Peyer's patch (tissue), 4 donors: ENCODE results near the gene IL18BP.

Source experiments
- POLR2A ChIP-seq, 2 donors: fragments of 450-650 bp; IDR thresholded peaks; one replicate each; pipeline ENCODE4 v1.5.1; 2017; ENCODE audit warnings: antibody characterized with exemption in 2 of 2, mild to moderate bottlenecking in 2 of 2, moderate library complexity in 2 of 2
- TF ChIP-seq, protein P1 (sequence below), 6 experiments: fragments of 450-650 bp in 4 of 6; fragments of 200-600 bp in 2 of 6; sonication (generic) in 1 of 6; IDR thresholded peaks; one replicate each; pipeline ENCODE4 v1.5.1; 2017 to 2019; ENCODE audit warnings: antibody characterized with exemption in 6 of 6, mild to moderate bottlenecking in 3 of 6, moderate library complexity in 1 of 6

DNA sequence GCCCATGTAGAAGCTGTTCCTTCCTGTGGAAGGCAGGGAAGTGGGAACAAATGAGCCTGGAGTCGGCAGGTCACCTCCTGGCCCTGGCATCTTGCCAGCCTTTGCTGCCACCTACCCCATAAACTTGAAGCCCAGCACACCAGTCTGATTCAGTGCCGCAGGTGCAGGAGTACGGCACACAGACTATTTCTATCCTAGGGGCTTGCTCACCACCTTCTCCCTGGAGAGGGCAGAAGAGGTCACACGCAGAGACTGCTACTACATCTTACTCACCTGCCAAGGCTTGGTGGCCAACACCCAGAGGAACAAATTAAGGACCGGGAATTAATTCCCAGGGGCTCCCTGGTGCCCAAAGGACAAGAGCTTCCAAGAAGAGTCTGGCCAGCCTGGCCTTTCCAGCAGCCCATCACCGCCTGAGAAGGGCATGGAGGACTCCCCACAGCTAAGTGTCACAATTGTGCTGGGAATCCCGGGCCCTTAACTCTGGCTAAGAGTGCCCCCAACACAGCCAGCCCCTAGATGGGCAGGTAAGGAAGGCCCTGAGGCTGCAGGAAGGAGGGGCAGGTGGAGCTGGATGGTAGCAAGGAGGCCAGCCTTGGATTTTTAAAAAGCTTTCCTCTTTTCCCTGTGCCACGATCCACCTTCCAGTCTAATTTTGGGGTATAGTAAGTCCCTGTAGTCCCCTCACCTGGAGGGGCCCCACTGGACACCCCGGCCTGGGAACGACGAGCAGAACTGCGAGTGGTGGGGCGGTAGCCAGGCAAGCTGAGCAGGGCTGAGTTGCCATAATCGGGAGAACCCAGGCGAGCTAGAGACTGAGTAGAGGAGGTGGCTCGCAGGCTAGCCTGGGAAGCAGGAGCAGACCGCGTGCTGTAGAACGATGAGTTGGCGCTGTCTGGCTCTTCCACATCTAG is 6.9 kb downstream of the IL18BP start:
- TF ChIP-seq, protein P1, sequence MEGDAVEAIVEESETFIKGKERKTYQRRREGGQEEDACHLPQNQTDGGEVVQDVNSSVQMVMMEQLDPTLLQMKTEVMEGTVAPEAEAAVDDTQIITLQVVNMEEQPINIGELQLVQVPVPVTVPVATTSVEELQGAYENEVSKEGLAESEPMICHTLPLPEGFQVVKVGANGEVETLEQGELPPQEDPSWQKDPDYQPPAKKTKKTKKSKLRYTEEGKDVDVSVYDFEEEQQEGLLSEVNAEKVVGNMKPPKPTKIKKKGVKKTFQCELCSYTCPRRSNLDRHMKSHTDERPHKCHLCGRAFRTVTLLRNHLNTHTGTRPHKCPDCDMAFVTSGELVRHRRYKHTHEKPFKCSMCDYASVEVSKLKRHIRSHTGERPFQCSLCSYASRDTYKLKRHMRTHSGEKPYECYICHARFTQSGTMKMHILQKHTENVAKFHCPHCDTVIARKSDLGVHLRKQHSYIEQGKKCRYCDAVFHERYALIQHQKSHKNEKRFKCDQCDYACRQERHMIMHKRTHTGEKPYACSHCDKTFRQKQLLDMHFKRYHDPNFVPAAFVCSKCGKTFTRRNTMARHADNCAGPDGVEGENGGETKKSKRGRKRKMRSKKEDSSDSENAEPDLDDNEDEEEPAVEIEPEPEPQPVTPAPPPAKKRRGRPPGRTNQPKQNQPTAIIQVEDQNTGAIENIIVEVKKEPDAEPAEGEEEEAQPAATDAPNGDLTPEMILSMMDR (IDR thresholded peaks at IDR 0.05) = no peak
- no peak for TF ChIP-seq POLR2A (IDR thresholded peaks at IDR 0.05)
